Measurements from ENCODE around the gene ELMOD3. TPM values are rescaled to one million over a fixed set of nuclear protein-coding genes. Genes with fewer than 3 reads are reported as not detected.

Gene ELMOD3
- total and polyA plus RNA-seq, 4 donors: 5.5 to 15.8 (median 8.0) TPM

- Histone ChIP-seq H3K27ac (ENCODE audit: low read depth in 1 of 2, low read length in 2 of 2) (no peak overlapping the region), H3K4me1 (ENCODE audit: control insufficient read depth in 4 of 4, insufficient read depth in 4 of 4, low read length in 3 of 4) (peaks cover 5 to 17% (median 13%) of the 10 kb centered on the region in 4 donors)
- WGBS: 88% methylated on average over 6 of the region's 6 CpGs
These were observed 46.4 kb upstream of the ELMOD3 start for GRCh38 chr2:85308201-85308600.

GRCh38 chr2:85308896-85309555 lies 45.5 kb upstream of the ELMOD3 start:
- Histone ChIP-seq H3K9ac (ENCODE audit: low read depth in 1 of 2, low read length in 2 of 2) (no peak overlapping the region), H3K9me3 (ENCODE audit: control insufficient read depth in 4 of 4, low read length in 3 of 4) (no peaks in the 10 kb centered on the region), H3K4me1 (ENCODE audit: control insufficient read depth in 4 of 4, insufficient read depth in 4 of 4, low read length in 3 of 4) (peaks cover 5 to 17% (median 13%) of the 10 kb centered on the region in 4 donors), H3K27ac (ENCODE audit: low read depth in 1 of 2, low read length in 2 of 2) (no peak overlapping the region), H3K36me3 (ENCODE audit: control insufficient read depth in 4 of 4, insufficient read depth in 3 of 4, low read depth in 1 of 4, low read length in 3 of 4) (peaks cover 0 to 13% (median 3%) of the 10 kb centered on the region in 4 donors), H3K4me3 (ENCODE audit: low read depth in 1 of 3, low read length in 3 of 3) (no peak overlapping the region), H3K27me3 (ENCODE audit: control insufficient read depth in 4 of 4, insufficient read depth in 4 of 4, low read length in 3 of 4) (no peaks in the 10 kb centered on the region)
- 32% methylated on average over 15 of the region's 15 CpGs for WGBS
- DNase-seq (ENCODE audit: low spot score): no peak
- TF ChIP-seq HNF4G (IDR thresholded peaks at IDR 0.05) (no peak), ZBTB33 (IDR thresholded peaks at IDR 0.05) (no peak), JUND (IDR thresholded peaks at IDR 0.05) (no peak), RXRA (IDR thresholded peaks at IDR 0.05) (peak in 1 of 2 donors; percentile 3), REST (IDR thresholded peaks at IDR 0.05) (peak; percentile 18), RAD21 (IDR thresholded peaks at IDR 0.05) (no peak), ATF3 (IDR thresholded peaks at IDR 0.05) (no peak), FOXA2 (IDR thresholded peaks at IDR 0.05) (no peak), FOXA1 (IDR thresholded peaks at IDR 0.05) (no peak), TAF1 (conservative IDR thresholded peaks at IDR 0.05) (no peak), HNF4A (conservative IDR thresholded peaks at IDR 0.05) (no peak), GABPA (IDR thresholded peaks at IDR 0.05 in 1 of 2, conservative IDR thresholded peaks at IDR 0.05 in 1 of 2) (no peak), EGR1 (IDR thresholded peaks at IDR 0.05; ENCODE audit: low read depth in 2 of 2) (no peak), CTCF (IDR thresholded peaks at IDR 0.05; ENCODE audit: low read depth, low read length, missing input control) (no peak), MAX (IDR thresholded peaks at IDR 0.05) (no peak), YY1 (IDR thresholded peaks at IDR 0.05) (peak; percentile 21), SP1 (IDR thresholded peaks at IDR 0.05) (no peak), NR2F2 (IDR thresholded peaks at IDR 0.05) (no peak)

More at GRCh38 chr2:85308201-85308600, 46.4 kb upstream of the ELMOD3 start:
- no peak overlapping the region for H3K4me3 ChIP-seq (ENCODE audit: low read depth in 1 of 3, low read length in 3 of 3)
- H3K36me3 ChIP-seq (ENCODE audit: control insufficient read depth in 4 of 4, insufficient read depth in 3 of 4, low read depth in 1 of 4, low read length in 3 of 4): peaks cover 0 to 13% (median 3%) of the 10 kb centered on the region in 4 donors
- no peak for DNase-seq (ENCODE audit: low spot score)
- no peaks in the 10 kb centered on the region for H3K27me3 ChIP-seq (ENCODE audit: control insufficient read depth in 4 of 4, insufficient read depth in 4 of 4, low read length in 3 of 4)
- H3K9ac ChIP-seq (ENCODE audit: low read depth in 1 of 2, low read length in 2 of 2): no peak overlapping the region
- TF ChIP-seq YY1 (IDR thresholded peaks at IDR 0.05) (no peak), RXRA (IDR thresholded peaks at IDR 0.05) (no peak), EGR1 (IDR thresholded peaks at IDR 0.05; ENCODE audit: low read depth in 2 of 2) (no peak), NR2F2 (IDR thresholded peaks at IDR 0.05) (no peak), JUND (IDR thresholded peaks at IDR 0.05) (no peak), CTCF (IDR thresholded peaks at IDR 0.05; ENCODE audit: low read depth, low read length, missing input control) (no peak)
- H3K9me3 ChIP-seq (ENCODE audit: control insufficient read depth in 4 of 4, low read length in 3 of 4): no peaks in the 10 kb centered on the region
